GM12878 (cell line): ENCODE results near the gene C1D. TPM values are rescaled to one million over a fixed set of nuclear protein-coding genes. Genes with fewer than 3 reads are reported as not detected.

Experiments used
- ATAC-seq: fragments of 200-7000 bp; cut with Tn5 transposase; 3 replicates; pipeline ENCODE4 v1.9.1; 2020; ENCODE audit warnings: mild to moderate bottlenecking, moderate library complexity
- BruUV-seq: library from RNA; stranded (reverse); fragments of 400-500 nt; replicated peaks from 2 replicates; lab custom pipeline; 2021; lab: Mats Ljungman, UMichigan
- CTCF ChIA-PET: fragments of 300-600 bp; sonication (Branson Sonifier 250); formaldehyde crosslinking; extraction: SDS; loops from one replicate; lab custom pipeline; 2021; ENCODE audit warnings: inconsistent platforms; lab: Yijun Ruan, JAX
- POLR2A ChIA-PET: fragments of 350-600 bp; formaldehyde crosslinking; extraction: SDS; loops from one replicate; lab custom pipeline; 2021; ENCODE audit warnings: inconsistent platforms; lab: Charles Lee
- RAD21 ChIA-PET: fragments of 300-600 bp; sonication (Branson Sonifier 250); formaldehyde crosslinking; loops from one replicate; lab custom pipeline; 2023; ENCODE audit warnings: antibody characterized with exemption; ENCODE audit not compliant: unreplicated experiment; lab: Charles Lee
- SMC1A ChIA-PET: fragments of 300-600 bp; sonication (Branson Sonifier 250); formaldehyde crosslinking; loops from one replicate; lab custom pipeline; 2023; ENCODE audit not compliant: unreplicated experiment, uncharacterized antibody; lab: Charles Lee
- DNase-seq: peaks from one replicate; pipeline ENCODE4 v3.0.0-alpha.2; 2011; ENCODE audit warnings: low read depth, low spot score
- FAIRE-seq: peaks from 3 replicates; lab custom pipeline; 2011; peaks lifted over from hg19 to GRCh38; lab: Jason Lieb, UNC
- H2AFZ ChIP-seq: 2 replicates; pipeline ENCODE4 v1.6.0; 2011; ENCODE audit warnings: low read depth, low read length, control low read depth; ENCODE audit not compliant: control insufficient read depth
- H3K27ac ChIP-seq: 2 replicates; pipeline ENCODE4 v1.5.1; 2011; ENCODE audit warnings: control low read depth; ENCODE audit not compliant: control insufficient read depth, insufficient read depth
- H3K27me3 ChIP-seq, 2 experiments: replicated peaks in 1 of 2; 2 replicates each; pipeline versions ENCODE4 v1.6.0 to v1.6.1; 2011; ENCODE audit warnings: low read length in 1 of 2; ENCODE audit not compliant: control insufficient read depth in 2 of 2, insufficient read depth in 2 of 2
- H3K36me3 ChIP-seq, 2 experiments: 2 replicates each; pipeline ENCODE4 v1.5.1; 2011; ENCODE audit warnings: low read length in 1 of 2; ENCODE audit not compliant: control insufficient read depth in 2 of 2, insufficient read depth in 2 of 2
- H3K4me1 ChIP-seq: 2 replicates; pipeline ENCODE4 v1.6.1; 2011; ENCODE audit warnings: mild to moderate bottlenecking, low read length, moderate library complexity, mixed read lengths; ENCODE audit not compliant: control insufficient read depth, insufficient read depth
- H3K4me2 ChIP-seq: 2 replicates; pipeline ENCODE4 v1.6.0; 2011; ENCODE audit warnings: control low read depth; ENCODE audit not compliant: control insufficient read depth, insufficient read depth
- H3K4me3 ChIP-seq: fragments of 200-600 bp; sonication (generic); 2 replicates; pipeline ENCODE4 v1.5.1; 2016
- H3K79me2 ChIP-seq: 2 replicates; pipeline ENCODE4 v1.6.0; 2011; ENCODE audit warnings: low read length; ENCODE audit not compliant: control insufficient read depth, insufficient read depth
- H3K9ac ChIP-seq: 2 replicates; pipeline ENCODE4 v1.8.0; 2011; ENCODE audit warnings: low read length, control low read depth, mixed read lengths; ENCODE audit not compliant: control insufficient read depth, insufficient read depth
- H3K9me3 ChIP-seq: replicated peaks from 3 replicates; pipeline ENCODE4 v1.5.1; 2011; ENCODE audit warnings: mild to moderate bottlenecking, low read length; ENCODE audit not compliant: control insufficient read depth, insufficient read depth
- H4K20me1 ChIP-seq: 2 replicates; pipeline ENCODE4 v1.6.0; 2011; ENCODE audit not compliant: control insufficient read depth, insufficient read depth
- CBX5 ChIP-seq: sonication (generic); IDR thresholded peaks from 2 replicates; pipeline ENCODE4 v1.6.1; 2016; ENCODE audit warnings: low read depth, moderate library complexity, mild to moderate bottlenecking, inconsistent platforms
- ETV6 ChIP-seq, 2 experiments: fragments of 450-650 bp in 1 of 2; IDR thresholded peaks in 1 of 2; conservative IDR thresholded peaks in 1 of 2; 2 replicates each; pipeline ENCODE4 v1.6.1; 2014; ENCODE audit warnings: antibody characterized with exemption in 1 of 2, borderline replicate concordance in 1 of 2, low read depth in 1 of 2, mild to moderate bottlenecking in 1 of 2, moderate library complexity in 1 of 2
- FOXK2 ChIP-seq: fragments of 450-650 bp; IDR thresholded peaks from 2 replicates; pipeline ENCODE4 v1.6.1; 2017; ENCODE audit warnings: mild to moderate bottlenecking, moderate library complexity
- FOXM1 ChIP-seq: IDR thresholded peaks from 2 replicates; pipeline ENCODE4 v1.6.1; 2012; ENCODE audit warnings: low read depth, mild to moderate bottlenecking, inconsistent platforms, low read length, moderate library complexity
- GATAD2B ChIP-seq: fragments of 450-650 bp; conservative IDR thresholded peaks from 2 replicates; pipeline ENCODE4 v1.6.1; 2017; ENCODE audit warnings: low read depth, mild to moderate bottlenecking, moderate library complexity
- LARP7 ChIP-seq: fragments of 450-650 bp; IDR thresholded peaks from 2 replicates; pipeline ENCODE4 v1.6.1; 2017; ENCODE audit warnings: mild to moderate bottlenecking
- NFYB ChIP-seq: IDR thresholded peaks from 2 replicates; pipeline ENCODE4 v1.6.1; 2011; ENCODE audit warnings: low read depth, mild to moderate bottlenecking, low read length, improper control_type of control experiment, moderate library complexity; ENCODE audit not compliant: insufficient read depth
- POLR2A ChIP-seq: IDR thresholded peaks from 2 replicates; pipeline ENCODE4 v1.6.1; 2011; ENCODE audit warnings: low read depth, mild to moderate bottlenecking, low read length
- SIX5 ChIP-seq: IDR thresholded peaks from 2 replicates; pipeline ENCODE4 v1.6.1; 2011; ENCODE audit warnings: mild to moderate bottlenecking, low read depth, low read length, moderate library complexity; ENCODE audit not compliant: severe bottlenecking
- TARDBP ChIP-seq: IDR thresholded peaks from 2 replicates; pipeline ENCODE4 v1.6.1; 2016; ENCODE audit warnings: borderline replicate concordance
- TCF12 ChIP-seq: IDR thresholded peaks from 2 replicates; pipeline ENCODE4 v1.6.1; 2011; ENCODE audit warnings: low read depth, mild to moderate bottlenecking, low read length
- TCF3 ChIP-seq: IDR thresholded peaks from 2 replicates; pipeline ENCODE4 v1.6.1; 2012; ENCODE audit warnings: low read depth, mild to moderate bottlenecking, low read length, borderline replicate concordance; ENCODE audit not compliant: insufficient read depth
- WGBS: methylation state at CpG from one replicate; pipeline ENCODE4 v1.1.6; 2016; ENCODE audit warnings: low lambda C conversion rate; ENCODE audit not compliant: insufficient replicate concordance, insufficient coverage; ENCODE audit errors: missing lambda C conversion rate; 5-methylcytosine and 5-hydroxymethylcytosine counted together
- in situ Hi-C: fragments of 300-500 bp; cut with MboI; formaldehyde crosslinking; loops from 9 replicates; pipeline ENCODE4 v1.14.3; 2018; ENCODE audit warnings: mixed read lengths
- intact Hi-C: fragments of 100-400 bp; cut with micrococcal nuclease; formaldehyde crosslinking; loops from one replicate; pipeline ENCODE4 v1.14.2; 2022; ENCODE audit not compliant: unreplicated experiment
- polyA plus RNA-seq, 11 experiments: library from polyadenylated mRNA; depleted of rRNA in 4 of 11; unstranded in 6 of 11; stranded (reverse) in 5 of 11; fragments of >200 nt; fragmentation: Nextera tagmentation in 4 of 11; fragmentation: Illumina TruSeq in 1 of 11; extraction: Ambion mirVana in 4 of 11; extraction: Trizol in 1 of 11; gene quantifications; 1 replicate in 1 of 11; 2 replicates in 10 of 11; pipeline versions ENCODE4 v1.2.1 to v1.2.3, GENCODE V29; 2011 to 2016; ENCODE audit warnings: inconsistent platforms in 2 of 11, missing spikeins in 2 of 11, low read depth in 1 of 11
- total RNA-seq, 4 experiments: library from RNA; depleted of rRNA in 3 of 4; stranded (reverse); fragments of >200 nt in 3 of 4; fragmentation: Illumina TruSeq in 1 of 4; extraction: Trizol in 1 of 4; gene quantifications; 2 replicates each; pipeline versions ENCODE4 v1.2.1 to v1.2.3, GENCODE V29; 2013 to 2021
- TF ChIP-seq, protein P1 (sequence below): fragments of 450-650 bp; IDR thresholded peaks from 2 replicates; pipeline ENCODE4 v1.6.1; 2017; ENCODE audit warnings: mild to moderate bottlenecking, low read depth, inconsistent platforms; ENCODE audit not compliant: poor library complexity, severe bottlenecking

The C1D gene
- total and polyA plus RNA-seq, 10 of the 15 experiments (the other 5 are each of a cell fraction or from before 2014, with no cell fraction given) = 18.9 to 152 (median 59.1) TPM

DNA sequence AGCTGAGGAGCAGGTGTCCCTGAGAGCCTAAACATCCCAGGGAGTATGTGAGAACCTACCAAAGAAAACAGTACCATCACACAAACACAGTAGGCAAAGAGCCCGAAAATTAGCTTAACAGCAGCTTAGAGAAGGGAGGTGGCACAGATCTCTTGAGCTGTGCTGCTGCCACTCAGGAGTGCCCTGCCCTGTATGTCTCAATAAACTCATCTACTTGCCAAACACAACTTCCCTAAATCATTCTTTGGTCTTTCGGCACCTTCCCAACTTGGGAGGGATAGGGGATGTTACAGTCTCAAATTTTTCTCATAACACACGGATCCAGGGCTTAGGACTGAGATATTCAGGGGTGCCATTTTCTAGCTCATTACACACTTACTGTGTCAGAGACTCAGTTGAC lies 45.3 kb upstream of the C1D start:
- SMC1A ChIA-PET = interaction anchor here (1.0 to 1.1 kb wide), 2 partner anchors 51 to 77 kb away, joined by 3 read pairs; no protein-coding TSS in a partner anchor
- ATAC-seq = no peak
- DNase-seq = no peak
- H3K4me3 ChIP-seq = no peak overlapping the region
- H2AFZ ChIP-seq = no peak overlapping the region
- no peak overlapping the region for H3K9ac ChIP-seq
- H3K9me3 ChIP-seq = peaks cover 4% of the 10 kb centered on the region; the same call in 1 of the 3 replicates
- CTCF ChIA-PET = interaction anchor here (3.9 kb wide), 1 partner anchor 12 kb away, joined by 23 read pairs; no protein-coding TSS in a partner anchor
- POLR2A ChIA-PET = no interaction called here
- RAD21 ChIA-PET = interaction anchor here (0.9 kb wide), 1 partner anchor 12 kb away, joined by 3 read pairs; no protein-coding TSS in a partner anchor
- H3K79me2 ChIP-seq = no peaks in the 10 kb centered on the region
- in situ Hi-C loops = no loop called here
- no peak overlapping the region for H3K27ac ChIP-seq
- H3K4me1 ChIP-seq = no peaks in the 10 kb centered on the region
- H3K36me3 ChIP-seq = no peaks in the 10 kb centered on the region
- no peak for TF ChIP-seq NFYB
- TF ChIP-seq, protein P1, sequence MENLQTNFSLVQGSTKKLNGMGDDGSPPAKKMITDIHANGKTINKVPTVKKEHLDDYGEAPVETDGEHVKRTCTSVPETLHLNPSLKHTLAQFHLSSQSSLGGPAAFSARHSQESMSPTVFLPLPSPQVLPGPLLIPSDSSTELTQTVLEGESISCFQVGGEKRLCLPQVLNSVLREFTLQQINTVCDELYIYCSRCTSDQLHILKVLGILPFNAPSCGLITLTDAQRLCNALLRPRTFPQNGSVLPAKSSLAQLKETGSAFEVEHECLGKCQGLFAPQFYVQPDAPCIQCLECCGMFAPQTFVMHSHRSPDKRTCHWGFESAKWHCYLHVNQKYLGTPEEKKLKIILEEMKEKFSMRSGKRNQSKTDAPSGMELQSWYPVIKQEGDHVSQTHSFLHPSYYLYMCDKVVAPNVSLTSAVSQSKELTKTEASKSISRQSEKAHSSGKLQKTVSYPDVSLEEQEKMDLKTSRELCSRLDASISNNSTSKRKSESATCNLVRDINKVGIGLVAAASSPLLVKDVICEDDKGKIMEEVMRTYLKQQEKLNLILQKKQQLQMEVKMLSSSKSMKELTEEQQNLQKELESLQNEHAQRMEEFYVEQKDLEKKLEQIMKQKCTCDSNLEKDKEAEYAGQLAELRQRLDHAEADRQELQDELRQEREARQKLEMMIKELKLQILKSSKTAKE = no peak
- TF ChIP-seq GATAD2B = no peak
- no peak for TF ChIP-seq ETV6 (conservative IDR thresholded peaks at IDR 0.05 in 1 of 2, IDR thresholded peaks at IDR 0.05 in 1 of 2; ENCODE audit: borderline replicate concordance in 1 of 2, low read depth in 1 of 2)
- no peak for TF ChIP-seq TCF3
- no peak for TF ChIP-seq FOXK2
- TF ChIP-seq LARP7 = no peak
- TF ChIP-seq FOXM1 = no peak
- TF ChIP-seq TARDBP = no peak
- no peak for TF ChIP-seq TCF12
- TF ChIP-seq CBX5 = no peak
- TF ChIP-seq SIX5 = no peak
- no peak for TF ChIP-seq POLR2A
- TF ChIP-seq, all 136 proteins: peak for 0
- WGBS = 59% methylated on average over 3 of the region's 3 CpGs
- Histone ChIP-seq H3K27me3 (no peaks in the 10 kb centered on the region), H4K20me1 (no peaks in the 10 kb centered on the region), H3K4me2 (no peak overlapping the region)
- intact Hi-C loops = no loop called here
- no TSS peak for BruUV-seq
- FAIRE-seq = no peak
